Sigmoid colon (tissue), 7 donors: ENCODE data around the gene CDKAL1. TPM values are rescaled to one million over a fixed set of nuclear protein-coding genes. Genes with fewer than 3 reads are reported as not detected.

ENCODE experiments used
- DNase-seq: peaks from one replicate; pipeline ENCODE4 v3.0.0-alpha.2; 2019
- H3K27ac ChIP-seq, 4 donors: fragments of 200-600 bp; sonication (generic); one replicate each; pipeline ENCODE4 v1.5.1; 2016 to 2019; ENCODE audit warnings: mild to moderate bottlenecking in 1 of 4
- H3K27me3 ChIP-seq, 3 donors: fragments of 200-600 bp; sonication (generic); one replicate each; pipeline ENCODE4 v1.5.1; 2019; ENCODE audit warnings: mild to moderate bottlenecking in 1 of 3
- H3K36me3 ChIP-seq, 4 donors: fragments of 200-600 bp; sonication (generic); one replicate each; pipeline ENCODE4 v1.5.1; 2016 to 2019
- H3K4me1 ChIP-seq, 4 donors: fragments of 200-600 bp; sonication (generic); one replicate each; pipeline ENCODE4 v1.5.1; 2017 to 2019
- H3K4me3 ChIP-seq, 4 donors: fragments of 200-600 bp; sonication (generic); one replicate each; pipeline ENCODE4 v1.5.1; 2017 to 2019; ENCODE audit warnings: mild to moderate bottlenecking in 2 of 4, moderate library complexity in 1 of 4
- H3K9me3 ChIP-seq, 4 donors: fragments of 200-600 bp in 3 of 4; sonication (generic) in 3 of 4; one replicate each; pipeline versions ENCODE4 v1.5.1 to v1.6.1; 2013 to 2019
- EP300 ChIP-seq, 4 donors: sonication (generic); formaldehyde crosslinking; IDR thresholded peaks; one replicate each; pipeline ENCODE4 v1.6.1; 2017; ENCODE audit warnings: antibody characterized with exemption in 4 of 4
- POLR2A ChIP-seq, 2 donors: fragments of 450-650 bp; IDR thresholded peaks; one replicate each; pipeline ENCODE4 v1.6.1; 2016; ENCODE audit warnings: antibody characterized with exemption in 2 of 2, mild to moderate bottlenecking in 2 of 2, moderate library complexity in 2 of 2
- POLR2AphosphoS5 ChIP-seq, 4 donors: sonication (generic); formaldehyde crosslinking; IDR thresholded peaks; one replicate each; pipeline ENCODE4 v1.6.1; 2017; ENCODE audit warnings: antibody characterized with exemption in 4 of 4
- WGBS, 2 donors: extraction: QIAGEN DNeasy Blood & Tissue Kit; methylation state at CpG; one replicate each; pipeline ENCODE4 v1.1.7; 2013; 5-methylcytosine and 5-hydroxymethylcytosine counted together
- intact Hi-C: fragments of 100-400 bp; cut with DNase I; formaldehyde crosslinking; loops from one replicate; pipeline ENCODE4 v1.15.1; 2023
- polyA plus RNA-seq, 3 donors: library from polyadenylated mRNA; stranded (reverse); fragments of 200-250 nt; gene quantifications; one replicate each; pipeline ENCODE4 v1.2.3, GENCODE V29; 2013
- total RNA-seq, 4 donors: library from RNA; depleted of rRNA; stranded (reverse); fragments of >200 nt; gene quantifications; one replicate each; pipeline ENCODE4 v1.1.0, GENCODE V29; 2016
- TF ChIP-seq, protein P1 (sequence below), 4 experiments: fragments of 450-650 bp in 3 of 4; fragments of 200-600 bp in 1 of 4; IDR thresholded peaks; one replicate each; pipeline ENCODE4 v1.5.1; 2016 to 2019; ENCODE audit warnings: antibody characterized with exemption in 4 of 4, mild to moderate bottlenecking in 3 of 4, moderate library complexity in 2 of 4
- donor health status: healthy with polysubstance abuse.
- donor health status: Bipolar disorder and iron deficiency.
- donor health status: healthy.

Gene CDKAL1
- total and polyA plus RNA-seq, 7 donors, result 2.8 to 14.7 (median 11.4) TPM

DNA sequence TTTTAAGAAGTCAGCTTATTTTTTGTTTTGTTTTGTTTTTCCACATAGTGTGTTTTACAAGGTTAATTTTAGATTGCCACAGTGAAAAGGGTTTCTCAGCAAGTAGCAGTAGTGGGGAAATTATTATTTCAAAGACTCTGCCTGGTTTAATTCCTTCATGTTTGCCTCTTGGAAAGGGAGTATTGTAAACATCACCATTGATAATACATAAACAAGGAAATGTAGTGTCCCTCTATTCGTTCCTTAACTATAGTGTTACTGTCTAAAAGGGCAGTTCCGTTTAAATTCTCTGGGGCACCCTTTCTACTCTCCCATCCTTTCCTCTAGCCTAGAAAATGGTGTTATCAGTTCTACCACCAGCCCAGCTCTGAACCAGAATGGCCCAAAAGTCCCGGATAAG, 668.3 kb downstream of the CDKAL1 start:
- TF ChIP-seq, protein P1, sequence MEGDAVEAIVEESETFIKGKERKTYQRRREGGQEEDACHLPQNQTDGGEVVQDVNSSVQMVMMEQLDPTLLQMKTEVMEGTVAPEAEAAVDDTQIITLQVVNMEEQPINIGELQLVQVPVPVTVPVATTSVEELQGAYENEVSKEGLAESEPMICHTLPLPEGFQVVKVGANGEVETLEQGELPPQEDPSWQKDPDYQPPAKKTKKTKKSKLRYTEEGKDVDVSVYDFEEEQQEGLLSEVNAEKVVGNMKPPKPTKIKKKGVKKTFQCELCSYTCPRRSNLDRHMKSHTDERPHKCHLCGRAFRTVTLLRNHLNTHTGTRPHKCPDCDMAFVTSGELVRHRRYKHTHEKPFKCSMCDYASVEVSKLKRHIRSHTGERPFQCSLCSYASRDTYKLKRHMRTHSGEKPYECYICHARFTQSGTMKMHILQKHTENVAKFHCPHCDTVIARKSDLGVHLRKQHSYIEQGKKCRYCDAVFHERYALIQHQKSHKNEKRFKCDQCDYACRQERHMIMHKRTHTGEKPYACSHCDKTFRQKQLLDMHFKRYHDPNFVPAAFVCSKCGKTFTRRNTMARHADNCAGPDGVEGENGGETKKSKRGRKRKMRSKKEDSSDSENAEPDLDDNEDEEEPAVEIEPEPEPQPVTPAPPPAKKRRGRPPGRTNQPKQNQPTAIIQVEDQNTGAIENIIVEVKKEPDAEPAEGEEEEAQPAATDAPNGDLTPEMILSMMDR (IDR thresholded peaks at IDR 0.05), result no peak
- TF ChIP-seq EP300 (IDR thresholded peaks at IDR 0.05), result no peak
- TF ChIP-seq POLR2AphosphoS5 (IDR thresholded peaks at IDR 0.05), result no peak
- no peak for TF ChIP-seq POLR2A (IDR thresholded peaks at IDR 0.05)
- intact Hi-C loops, result no loop called here
- DNase-seq, result no peak
- no peaks in the 10 kb centered on the region for H3K9me3 ChIP-seq
- no peak overlapping the region for H3K4me3 ChIP-seq
- H3K27ac ChIP-seq, result no peak overlapping the region
- WGBS, 2 donors, result 70 to 88% methylated on average over 3 of the region's 3 CpGs
- peaks cover 0 to 13% (median 0%) of the 10 kb centered on the region in 4 donors for H3K4me1 ChIP-seq
- no peaks in the 10 kb centered on the region for H3K36me3 ChIP-seq
- no peaks in the 10 kb centered on the region for H3K27me3 ChIP-seq

GRCh38 chr6:21204951-21205350, 670.7 kb downstream of the CDKAL1 start:
- no peaks in the 10 kb centered on the region for H3K9me3 ChIP-seq
- no peak overlapping the region for H3K27ac ChIP-seq
- intact Hi-C loops, result no loop called here
- peaks cover 0 to 8% (median 0%) of the 10 kb centered on the region in 4 donors for H3K4me1 ChIP-seq
- no peak overlapping the region for H3K4me3 ChIP-seq
- DNase-seq, result no peak
- peaks cover 0 to 3% (median 0%) of the 10 kb centered on the region in 4 donors for H3K36me3 ChIP-seq
- no peaks in the 10 kb centered on the region for H3K27me3 ChIP-seq
- TF ChIP-seq POLR2AphosphoS5 (IDR thresholded peaks at IDR 0.05) (no peak), EP300 (IDR thresholded peaks at IDR 0.05) (no peak), POLR2A (IDR thresholded peaks at IDR 0.05) (no peak)
- TF ChIP-seq, protein P1 (IDR thresholded peaks at IDR 0.05), result no peak
- WGBS, 2 donors, result 51 to 98% methylated on average over 3 of the region's 3 CpGs

GRCh38 chr6:21208081-21208795, 674.0 kb downstream of the CDKAL1 start:
- Histone ChIP-seq H3K27me3 (no peaks in the 10 kb centered on the region), H3K4me1 (no peaks in the 10 kb centered on the region), H3K36me3 (peaks cover 0 to 10% (median 0%) of the 10 kb centered on the region in 4 donors), H3K27ac (no peak overlapping the region), H3K9me3 (no peaks in the 10 kb centered on the region), H3K4me3 (no peak overlapping the region)
- TF ChIP-seq EP300 (IDR thresholded peaks at IDR 0.05) (no peak), POLR2AphosphoS5 (IDR thresholded peaks at IDR 0.05) (no peak), POLR2A (IDR thresholded peaks at IDR 0.05) (no peak)
- TF ChIP-seq, protein P1 (IDR thresholded peaks at IDR 0.05), result no peak
- DNase-seq, result no peak
- WGBS, 2 donors, result 75 to 87% methylated on average over 9 of the region's 9 CpGs
- intact Hi-C loops, result no loop called here

DNA sequence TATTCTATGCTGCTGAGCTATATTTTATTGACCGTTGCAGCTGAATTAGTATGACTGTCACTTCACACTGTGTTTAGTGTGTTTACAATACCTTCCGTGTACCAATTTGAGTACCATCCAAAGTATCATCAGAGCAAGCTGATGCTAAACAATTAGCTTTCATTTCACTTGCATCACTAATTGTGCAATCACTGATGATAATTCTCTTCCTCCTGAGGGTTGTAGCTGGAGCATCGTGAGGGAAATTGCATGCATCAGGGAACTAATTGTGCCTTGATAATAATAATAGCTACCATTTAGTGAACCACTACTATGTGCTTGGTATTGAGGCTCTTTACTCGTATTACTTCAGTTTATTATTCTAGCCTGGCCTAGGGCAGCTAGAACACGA, 674.5 kb downstream of the CDKAL1 start:
- Histone ChIP-seq H3K9me3 (no peaks in the 10 kb centered on the region), H3K36me3 (peaks cover 0 to 10% (median 0%) of the 10 kb centered on the region in 4 donors), H3K4me1 (no peaks in the 10 kb centered on the region), H3K27me3 (no peaks in the 10 kb centered on the region), H3K27ac (no peak overlapping the region), H3K4me3 (no peak overlapping the region)
- no peak for TF ChIP-seq POLR2A (IDR thresholded peaks at IDR 0.05)
- TF ChIP-seq, protein P1 (IDR thresholded peaks at IDR 0.05), result no peak
- no peak for TF ChIP-seq EP300 (IDR thresholded peaks at IDR 0.05)
- TF ChIP-seq POLR2AphosphoS5 (IDR thresholded peaks at IDR 0.05), result no peak
- intact Hi-C loops, result no loop called here
- no peak for DNase-seq
- 80 to 94% methylated on average over 5 of the region's 5 CpGs for WGBS, 2 donors
